Skeletal muscle tissue (tissue), 4 donors: Measurements from ENCODE around the gene PLCB1. TPM values are rescaled to one million over a fixed set of nuclear protein-coding genes. Genes with fewer than 3 reads are reported as not detected.

Source experiments
- H3K27ac ChIP-seq: one replicate; pipeline ENCODE4 v1.7.0; 2013; ENCODE audit warnings: mild to moderate bottlenecking, low read depth, low read length, inconsistent platforms
- H3K27me3 ChIP-seq, 3 donors: one replicate each; pipeline ENCODE4 v1.7.0; 2013; ENCODE audit warnings: low read length in 3 of 3; ENCODE audit not compliant: control insufficient read depth in 3 of 3, insufficient read depth in 3 of 3
- H3K36me3 ChIP-seq, 3 donors: one replicate each; pipeline ENCODE4 v1.7.0; 2013; ENCODE audit warnings: low read length in 3 of 3; ENCODE audit not compliant: control insufficient read depth in 3 of 3, insufficient read depth in 3 of 3
- H3K4me1 ChIP-seq, 3 donors: one replicate each; pipeline ENCODE4 v1.7.0; 2013; ENCODE audit warnings: low read length in 3 of 3, mild to moderate bottlenecking in 3 of 3; ENCODE audit not compliant: control insufficient read depth in 3 of 3, insufficient read depth in 3 of 3
- H3K4me3 ChIP-seq, 3 donors: one replicate each; pipeline ENCODE4 v1.7.0; 2013; ENCODE audit warnings: low read length in 3 of 3
- H3K9ac ChIP-seq, 3 donors: one replicate each; pipeline ENCODE4 v1.7.0; 2013; ENCODE audit warnings: low read length in 3 of 3, mild to moderate bottlenecking in 3 of 3, moderate library complexity in 2 of 3, low read depth in 1 of 3
- H3K9me3 ChIP-seq, 3 donors: one replicate each; pipeline ENCODE4 v1.7.0; 2013; ENCODE audit warnings: low read length in 3 of 3; ENCODE audit not compliant: control insufficient read depth in 3 of 3
- total RNA-seq: library from RNA; depleted of rRNA; stranded (reverse); fragments of >200 nt; gene quantifications from one replicate; pipeline ENCODE4 v1.2.3, GENCODE V29; 2014
- donor health status: Osteomylitis.

Gene PLCB1
- total RNA-seq, 1 donor from 2014 or later, result 13.0 TPM

GRCh38 chr20:8509809-8510208 is 377.7 kb downstream of the PLCB1 start:
- Histone ChIP-seq H3K27me3 (no peaks in the 10 kb centered on the region), H3K36me3 (no peaks in the 10 kb centered on the region), H3K9ac (no peak overlapping the region), H3K9me3 (no peaks in the 10 kb centered on the region), H3K4me1 (no peaks in the 10 kb centered on the region), H3K4me3 (no peak overlapping the region), H3K27ac (no peak overlapping the region)

GRCh38 chr20:8510808-8511207 is 378.7 kb downstream of the PLCB1 start:
- Histone ChIP-seq H3K36me3 (no peaks in the 10 kb centered on the region), H3K27ac (no peak overlapping the region), H3K9ac (no peak overlapping the region), H3K9me3 (no peaks in the 10 kb centered on the region), H3K4me3 (no peak overlapping the region), H3K27me3 (no peaks in the 10 kb centered on the region), H3K4me1 (no peaks in the 10 kb centered on the region)

- no peak overlapping the region for H3K9ac ChIP-seq
- no peaks in the 10 kb centered on the region for H3K9me3 ChIP-seq
- H3K36me3 ChIP-seq, result no peaks in the 10 kb centered on the region
- no peaks in the 10 kb centered on the region for H3K4me1 ChIP-seq
- H3K27ac ChIP-seq, result no peak overlapping the region
- no peaks in the 10 kb centered on the region for H3K27me3 ChIP-seq
- H3K4me3 ChIP-seq, result no peak overlapping the region
Measured at GRCh38 chr20:8512003-8512402, 379.9 kb downstream of the PLCB1 start.

GRCh38 chr20:8515810-8516435 is 383.9 kb downstream of the PLCB1 start:
- Histone ChIP-seq H3K4me1 (no peaks in the 10 kb centered on the region), H3K27ac (no peak overlapping the region), H3K36me3 (no peaks in the 10 kb centered on the region), H3K9me3 (no peaks in the 10 kb centered on the region), H3K9ac (no peak overlapping the region), H3K4me3 (no peak overlapping the region), H3K27me3 (no peaks in the 10 kb centered on the region)

- Histone ChIP-seq H3K27ac (no peak overlapping the region), H3K9ac (no peak overlapping the region)
Measured at GRCh38 chr20:8518878-8519277, 386.8 kb downstream of the PLCB1 start.

GRCh38 chr20:8519887-8520286 is 387.8 kb downstream of the PLCB1 start:
- H3K9me3 ChIP-seq, result no peaks in the 10 kb centered on the region
- H3K4me1 ChIP-seq, result no peaks in the 10 kb centered on the region
- no peak overlapping the region for H3K4me3 ChIP-seq
- no peaks in the 10 kb centered on the region for H3K27me3 ChIP-seq
- no peak overlapping the region for H3K9ac ChIP-seq
- no peaks in the 10 kb centered on the region for H3K36me3 ChIP-seq
- H3K27ac ChIP-seq, result no peak overlapping the region

More at GRCh38 chr20:8518878-8519277, 386.8 kb downstream of the PLCB1 start:
- no peak overlapping the region for H3K4me3 ChIP-seq
- no peaks in the 10 kb centered on the region for H3K27me3 ChIP-seq
- H3K4me1 ChIP-seq, result no peaks in the 10 kb centered on the region
- no peaks in the 10 kb centered on the region for H3K36me3 ChIP-seq
- no peaks in the 10 kb centered on the region for H3K9me3 ChIP-seq

DNA sequence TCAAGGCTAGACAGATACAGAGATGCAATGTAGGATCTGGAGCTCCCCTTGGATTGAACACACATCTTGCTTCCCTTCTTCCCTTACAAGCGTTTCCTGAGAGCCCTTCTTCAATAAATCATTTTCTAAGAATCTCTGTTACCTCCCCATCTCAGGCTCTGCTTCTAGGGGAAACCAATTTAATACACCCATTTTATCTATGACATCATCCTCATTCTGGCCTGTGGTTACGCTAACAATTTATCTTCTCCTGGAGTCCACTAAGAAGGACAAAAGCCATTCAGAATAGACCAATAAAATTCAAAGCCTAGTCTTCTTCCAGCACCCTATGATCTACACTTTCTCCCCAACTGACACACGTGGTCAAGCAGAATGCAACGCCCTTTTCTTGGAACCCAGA is 390.1 kb downstream of the PLCB1 start:
- Histone ChIP-seq H3K4me3 (no peak overlapping the region), H3K36me3 (no peaks in the 10 kb centered on the region), H3K9ac (no peak overlapping the region), H3K4me1 (no peaks in the 10 kb centered on the region), H3K27me3 (no peaks in the 10 kb centered on the region), H3K27ac (no peak overlapping the region), H3K9me3 (no peaks in the 10 kb centered on the region)

GRCh38 chr20:8523684-8524083 is 391.6 kb downstream of the PLCB1 start:
- H3K36me3 ChIP-seq, result no peaks in the 10 kb centered on the region
- H3K4me3 ChIP-seq, result no peak overlapping the region
- H3K27me3 ChIP-seq, result no peaks in the 10 kb centered on the region
- no peaks in the 10 kb centered on the region for H3K4me1 ChIP-seq
- no peak overlapping the region for H3K9ac ChIP-seq
- no peak overlapping the region for H3K27ac ChIP-seq
- H3K9me3 ChIP-seq, result no peaks in the 10 kb centered on the region

GRCh38 chr20:8524101-8525016 is 392.3 kb downstream of the PLCB1 start:
- Histone ChIP-seq H3K27me3 (no peaks in the 10 kb centered on the region), H3K9me3 (no peaks in the 10 kb centered on the region), H3K4me1 (no peaks in the 10 kb centered on the region), H3K27ac (no peak overlapping the region), H3K9ac (no peak overlapping the region), H3K4me3 (no peak overlapping the region), H3K36me3 (no peaks in the 10 kb centered on the region)

GRCh38 chr20:8525017-8525343 is 392.9 kb downstream of the PLCB1 start:
- no peak overlapping the region for H3K27ac ChIP-seq
- H3K36me3 ChIP-seq, result no peaks in the 10 kb centered on the region
- no peak overlapping the region for H3K9ac ChIP-seq
- H3K27me3 ChIP-seq, result no peaks in the 10 kb centered on the region
- no peaks in the 10 kb centered on the region for H3K4me1 ChIP-seq
- H3K4me3 ChIP-seq, result no peak overlapping the region
- H3K9me3 ChIP-seq, result no peaks in the 10 kb centered on the region
